Tibial artery (tissue), 4 donors: ENCODE data around the gene GORASP2.
"Not testable (repeated sequence)": the region's sequence is repeated elsewhere in the genome, so short reads cannot be mapped to it uniquely, and the experiment has no call there.

Source experiments
- DNase-seq, 2 donors: peaks; one replicate each; pipeline ENCODE4 v3.0.0-alpha.2; 2019
- H3K27ac ChIP-seq, 2 donors: fragments of 200-600 bp; sonication (generic) in 1 of 2; 1 replicate in 1 of 2; 2 replicates in 1 of 2; pipeline ENCODE4 v1.5.1; 2018 to 2019; ENCODE audit warnings: mild to moderate bottlenecking in 1 of 2
- H3K27me3 ChIP-seq, 2 donors: fragments of 200-600 bp; sonication (generic) in 1 of 2; one replicate each; pipeline versions ENCODE4 v1.5.1 to v1.6.0; 2016 to 2019
- H3K36me3 ChIP-seq, 3 donors: fragments of 200-600 bp; sonication (generic) in 2 of 3; one replicate each; pipeline ENCODE4 v1.5.1; 2016 to 2019; ENCODE audit warnings: mild to moderate bottlenecking in 2 of 3
- H3K4me1 ChIP-seq, 4 donors: fragments of 200-600 bp; sonication (generic) in 2 of 4; 1 replicate in 3 of 4; 2 replicates in 1 of 4; pipeline ENCODE4 v1.5.1; 2016 to 2019
- H3K4me3 ChIP-seq, 2 donors: fragments of 200-600 bp; sonication (generic) in 1 of 2; 1 replicate in 1 of 2; 2 replicates in 1 of 2; pipeline ENCODE4 v1.5.1; 2018 to 2019; ENCODE audit warnings: mild to moderate bottlenecking in 2 of 2
- H3K9me3 ChIP-seq, 3 donors: fragments of 200-600 bp; sonication (generic) in 1 of 3; one replicate each; pipeline ENCODE4 v1.5.1; 2016 to 2019
- intact Hi-C: fragments of 100-400 bp; cut with DNase I; formaldehyde crosslinking; loops from one replicate; pipeline ENCODE4 v1.15.0; 2023; ENCODE audit warnings: low total_unique reads
- TF ChIP-seq, protein P1 (sequence below), 2 experiments: fragments of 200-600 bp in 1 of 2; fragments of 450-650 bp in 1 of 2; IDR thresholded peaks; one replicate each; pipeline ENCODE4 v1.5.1; 2017 to 2019; ENCODE audit warnings: antibody characterized with exemption in 2 of 2, mild to moderate bottlenecking in 1 of 2, moderate library complexity in 1 of 2

GORASP2 gene

DNA sequence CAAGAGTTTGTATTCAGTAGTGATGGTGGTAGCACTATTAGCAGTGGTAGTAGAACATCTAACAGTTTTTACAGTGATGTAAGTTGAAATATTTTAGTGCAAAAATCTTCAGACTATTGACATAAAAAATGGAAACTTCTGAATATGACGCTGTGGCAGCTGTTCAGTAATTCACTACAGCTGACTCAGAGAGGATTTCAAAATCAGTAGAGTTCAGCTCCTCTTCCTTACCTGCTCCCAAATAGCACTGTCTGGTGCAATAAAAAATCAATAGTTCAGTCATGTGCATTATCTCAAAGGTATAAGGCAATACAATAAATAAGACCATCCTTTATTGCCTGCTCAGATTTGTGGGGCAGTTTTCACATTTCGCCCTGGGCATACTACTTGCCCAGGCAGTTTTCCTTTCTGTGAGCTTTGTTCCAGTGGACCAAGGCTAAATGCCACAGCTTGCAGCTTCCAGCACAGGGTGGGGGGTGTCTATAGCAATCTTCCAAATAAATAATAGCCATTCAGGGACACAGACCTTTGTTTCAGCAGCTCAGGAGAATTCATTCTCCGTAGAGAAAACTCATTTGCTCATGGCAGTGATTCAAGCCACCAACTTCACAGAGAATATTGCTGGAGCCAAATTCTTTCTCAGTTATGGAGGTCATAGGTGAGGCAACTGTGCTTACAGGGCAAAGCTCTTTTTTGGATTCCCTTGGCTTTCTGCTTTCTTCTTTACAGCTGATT is 33.9 kb upstream of the GORASP2 start:
- TF ChIP-seq, protein P1, sequence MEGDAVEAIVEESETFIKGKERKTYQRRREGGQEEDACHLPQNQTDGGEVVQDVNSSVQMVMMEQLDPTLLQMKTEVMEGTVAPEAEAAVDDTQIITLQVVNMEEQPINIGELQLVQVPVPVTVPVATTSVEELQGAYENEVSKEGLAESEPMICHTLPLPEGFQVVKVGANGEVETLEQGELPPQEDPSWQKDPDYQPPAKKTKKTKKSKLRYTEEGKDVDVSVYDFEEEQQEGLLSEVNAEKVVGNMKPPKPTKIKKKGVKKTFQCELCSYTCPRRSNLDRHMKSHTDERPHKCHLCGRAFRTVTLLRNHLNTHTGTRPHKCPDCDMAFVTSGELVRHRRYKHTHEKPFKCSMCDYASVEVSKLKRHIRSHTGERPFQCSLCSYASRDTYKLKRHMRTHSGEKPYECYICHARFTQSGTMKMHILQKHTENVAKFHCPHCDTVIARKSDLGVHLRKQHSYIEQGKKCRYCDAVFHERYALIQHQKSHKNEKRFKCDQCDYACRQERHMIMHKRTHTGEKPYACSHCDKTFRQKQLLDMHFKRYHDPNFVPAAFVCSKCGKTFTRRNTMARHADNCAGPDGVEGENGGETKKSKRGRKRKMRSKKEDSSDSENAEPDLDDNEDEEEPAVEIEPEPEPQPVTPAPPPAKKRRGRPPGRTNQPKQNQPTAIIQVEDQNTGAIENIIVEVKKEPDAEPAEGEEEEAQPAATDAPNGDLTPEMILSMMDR (IDR thresholded peaks at IDR 0.05), result no peak

DNA sequence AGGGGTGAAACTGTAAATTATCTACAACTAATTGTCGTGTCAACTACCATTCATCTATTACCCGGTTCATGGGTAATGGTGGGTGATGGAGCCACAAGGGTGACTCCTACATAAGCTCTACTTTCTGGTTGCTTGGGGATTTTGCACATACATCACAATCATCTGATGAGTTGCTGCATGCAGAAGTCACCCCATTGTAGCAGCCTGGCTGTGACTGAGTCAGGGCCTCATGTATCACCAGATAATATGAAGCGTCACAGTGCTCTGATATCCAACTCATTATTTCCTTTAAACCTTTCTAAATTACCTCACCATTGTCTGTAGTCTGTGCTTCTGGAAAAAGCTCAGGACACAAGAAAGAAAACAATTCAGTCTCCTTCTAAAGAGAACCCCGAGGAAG is 32.4 kb upstream of the GORASP2 start:
- H3K4me1 ChIP-seq, result peaks cover 0 to 9% (median 3%) of the 10 kb centered on the region in 4 donors
- no peaks in the 10 kb centered on the region for H3K27me3 ChIP-seq
- no peaks in the 10 kb centered on the region for H3K36me3 ChIP-seq
- H3K9me3 ChIP-seq, result no peaks in the 10 kb centered on the region
- no peak for DNase-seq
- TF ChIP-seq, protein P1 (IDR thresholded peaks at IDR 0.05), result no peak
- H3K4me3 ChIP-seq, result no peak overlapping the region
- H3K27ac ChIP-seq, result no peak overlapping the region
- intact Hi-C loops, result no loop called here

More for the DNA sequence above, 33.9 kb upstream of the GORASP2 start:
- intact Hi-C loops, result no loop called here
- H3K36me3 ChIP-seq, result no peaks in the 10 kb centered on the region
- H3K27me3 ChIP-seq, result no peaks in the 10 kb centered on the region
- no peak for DNase-seq
- peaks cover 0 to 9% (median 3%) of the 10 kb centered on the region in 4 donors for H3K4me1 ChIP-seq
- no peaks in the 10 kb centered on the region for H3K9me3 ChIP-seq
- no peak overlapping the region for H3K27ac ChIP-seq
- no peak overlapping the region for H3K4me3 ChIP-seq

DNA sequence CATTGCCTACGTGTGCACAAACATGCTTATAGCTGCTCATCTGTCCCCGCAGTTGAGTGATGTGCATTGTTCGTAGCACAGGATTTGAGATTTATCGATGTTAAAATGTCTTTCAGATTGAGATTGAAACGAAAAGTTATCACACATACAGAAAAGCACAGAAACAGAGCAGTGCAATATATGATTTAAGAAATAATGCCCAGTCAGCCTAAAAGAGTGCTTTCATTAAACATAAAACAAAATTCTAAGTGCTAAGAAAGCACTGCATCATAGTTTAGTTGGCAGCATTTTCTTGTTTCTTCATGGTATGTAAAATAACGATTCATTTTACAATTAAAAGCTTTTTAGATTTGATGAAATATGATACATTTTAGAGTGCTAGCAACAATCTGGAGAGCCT is 31.9 kb upstream of the GORASP2 start:
- no peaks in the 10 kb centered on the region for H3K27me3 ChIP-seq

DNA sequence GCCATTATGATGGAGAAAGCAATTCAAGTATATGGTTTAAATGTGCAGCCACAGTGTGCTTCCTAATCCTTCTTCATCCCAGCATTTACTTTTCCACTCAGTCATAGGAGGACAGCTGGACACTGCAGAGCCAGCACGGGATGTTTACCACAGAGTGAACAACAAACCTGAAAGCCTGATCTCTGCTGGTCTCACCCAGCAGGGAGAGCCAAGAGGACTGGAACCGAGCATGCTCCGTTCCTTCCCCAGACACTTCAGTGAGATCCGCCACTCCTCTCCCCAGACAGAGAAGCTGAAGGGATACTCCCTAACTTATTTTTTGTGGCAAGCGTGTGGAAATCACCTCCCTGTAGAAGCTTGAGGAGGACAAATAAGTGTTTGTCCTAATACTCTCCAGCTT is 23.2 kb upstream of the GORASP2 start:
- no peaks in the 10 kb centered on the region for H3K27me3 ChIP-seq
- peaks cover 0 to 26% (median 17%) of the 10 kb centered on the region in 3 donors for H3K9me3 ChIP-seq
- H3K36me3 ChIP-seq, result no peaks in the 10 kb centered on the region
- no peaks in the 10 kb centered on the region for H3K4me1 ChIP-seq
- intact Hi-C loops, result no loop called here
- no peak for DNase-seq
- no peak overlapping the region for H3K4me3 ChIP-seq
- TF ChIP-seq, protein P1 (IDR thresholded peaks at IDR 0.05), result no peak
- no peak overlapping the region for H3K27ac ChIP-seq

More for the DNA sequence above, 31.9 kb upstream of the GORASP2 start:
- no peak overlapping the region for H3K4me3 ChIP-seq
- no peaks in the 10 kb centered on the region for H3K36me3 ChIP-seq
- no peak for DNase-seq
- intact Hi-C loops, result no loop called here
- H3K4me1 ChIP-seq, result peaks cover 0 to 9% (median 3%) of the 10 kb centered on the region in 4 donors
- H3K27ac ChIP-seq, result no peak overlapping the region
- TF ChIP-seq, protein P1 (IDR thresholded peaks at IDR 0.05), result no peak
- no peaks in the 10 kb centered on the region for H3K9me3 ChIP-seq

DNA sequence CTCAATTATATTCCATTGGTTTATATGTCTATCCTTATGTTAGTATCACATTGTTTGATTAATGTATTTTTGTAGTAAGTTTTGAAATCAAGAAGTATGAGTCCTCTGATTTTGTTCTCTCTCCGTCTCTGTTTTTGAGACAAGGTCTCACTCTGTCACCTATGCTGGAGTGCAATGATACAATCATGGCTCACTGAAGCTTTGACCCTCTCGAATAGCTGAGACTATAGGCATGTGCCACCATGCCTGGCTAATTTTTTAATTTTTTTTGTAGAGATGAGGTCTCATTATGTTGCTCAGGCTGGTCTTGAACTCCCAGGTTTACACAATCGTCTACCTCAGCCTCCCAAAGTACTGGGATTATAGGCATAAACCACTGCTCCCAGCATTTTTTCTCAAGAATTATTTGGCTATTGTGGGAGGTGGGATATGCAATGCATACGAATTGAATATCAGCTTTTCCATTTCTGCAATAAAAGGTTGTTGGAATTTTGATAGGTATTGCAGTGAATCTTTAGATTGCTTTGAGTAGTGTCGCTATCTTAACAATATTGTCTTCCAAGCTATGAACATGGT is 17.7 kb upstream of the GORASP2 start:
- intact Hi-C loops, result no loop called here
- Histone ChIP-seq H3K9me3 (peaks cover 0 to 57% (median 42%) of the 10 kb centered on the region in 3 donors), H3K4me3 (no peak overlapping the region), H3K27me3 (no peaks in the 10 kb centered on the region), H3K36me3 (no peaks in the 10 kb centered on the region), H3K27ac (no peak overlapping the region), H3K4me1 (no peaks in the 10 kb centered on the region)
- TF ChIP-seq, protein P1 (IDR thresholded peaks at IDR 0.05), result no peak
- no peak for DNase-seq

DNA sequence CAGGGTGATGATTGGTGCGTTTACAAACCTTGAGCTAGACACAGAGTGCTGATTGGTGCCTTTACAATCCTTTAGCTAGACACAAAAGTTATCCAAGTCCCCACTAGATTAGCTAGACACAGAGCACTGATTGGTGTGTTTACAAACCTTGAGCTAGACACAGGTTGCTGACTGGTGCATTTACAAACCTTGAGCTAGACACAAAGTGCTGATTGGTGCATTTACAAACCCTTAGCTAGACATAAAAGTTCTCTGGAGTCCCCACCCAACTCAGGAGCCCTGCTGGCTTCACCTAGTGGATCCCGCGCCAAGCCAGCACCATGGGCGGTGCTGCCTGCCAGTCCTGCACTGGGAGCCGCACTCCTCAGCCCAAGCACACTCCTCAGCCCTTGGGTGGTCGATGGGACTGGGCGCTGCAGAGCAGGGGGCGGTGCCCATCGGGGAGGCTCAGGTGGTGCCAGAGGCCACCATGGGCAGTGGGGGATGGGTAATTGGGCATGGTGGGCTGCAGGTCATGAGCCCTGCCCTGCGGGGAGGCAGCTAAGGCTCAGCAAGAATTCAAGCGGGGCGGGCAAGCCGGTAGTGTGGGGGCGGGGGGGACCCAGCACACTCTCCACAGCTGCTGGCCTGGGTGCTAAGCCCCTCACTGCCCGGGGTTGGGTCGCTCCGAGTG is 13.9 kb upstream of the GORASP2 start:
- DNase-seq, H3K4me3 ChIP-seq, H3K4me1 ChIP-seq, H3K27ac ChIP-seq, H3K27me3 ChIP-seq, intact Hi-C loops, H3K36me3 ChIP-seq: not testable (repeated sequence)
- peaks cover 0 to 50% (median 41%) of the 10 kb centered on the region in 3 donors for H3K9me3 ChIP-seq
